OCI-LY3 (cell line): Measurements from ENCODE around the gene FIBP.

ENCODE experiments used
- H2AFZ ChIP-seq: fragments of 200-600, 300-600 bp; shearing (Covaris generic); 2 replicates; pipeline ENCODE4 v1.6.0; 2014; ENCODE audit warnings: antibody characterized with exemption, low read depth, low read length
- H3K27ac ChIP-seq: fragments of 200-600, 300-600 bp; sonication (generic); 2 replicates; pipeline ENCODE4 v1.5.1; 2014; ENCODE audit warnings: mild to moderate bottlenecking, low read length, moderate library complexity, mixed read lengths
- H3K27me3 ChIP-seq: fragments of 200-600, 300-600 bp; sonication (generic); 2 replicates; pipeline ENCODE4 v1.6.1; 2014; ENCODE audit warnings: low read depth, low read length, mixed read lengths
- H3K36me3 ChIP-seq: fragments of 200-600, 300-600 bp; sonication (generic); replicated peaks from 2 replicates; pipeline ENCODE3; 2014; ENCODE audit warnings: low read depth, low read length, mixed read lengths
- H3K4me1 ChIP-seq: fragments of 300-600, 200-600 bp; sonication (generic); 2 replicates; pipeline ENCODE4 v1.6.1; 2014; ENCODE audit warnings: low read length, mixed read lengths
- H3K4me2 ChIP-seq: fragments of 200-600, 300-600 bp; sonication (generic); 2 replicates; pipeline ENCODE4 v1.6.1; 2014; ENCODE audit warnings: low read length, mixed read lengths
- H3K4me3 ChIP-seq: fragments of 300-600, 200-600 bp; sonication (generic); 2 replicates; pipeline ENCODE4 v1.5.1; 2014; ENCODE audit warnings: antibody characterized with exemption, mild to moderate bottlenecking, low read length, moderate library complexity
- H3K79me2 ChIP-seq: fragments of 300-600, 200-600 bp; shearing (Covaris generic); 2 replicates; pipeline ENCODE4 v1.6.1; 2014; ENCODE audit warnings: mild to moderate bottlenecking, low read length, mixed read lengths
- H3K9ac ChIP-seq: fragments of 300-600, 200-600 bp; shearing (Covaris generic); 2 replicates; pipeline ENCODE4 v1.6.0; 2014; ENCODE audit warnings: mild to moderate bottlenecking, low read length, moderate library complexity
- H3K9me3 ChIP-seq: fragments of 200-600, 300-600 bp; shearing (Covaris generic); 2 replicates; pipeline ENCODE4 v1.6.1; 2014; ENCODE audit warnings: low read length, mixed read lengths; ENCODE audit not compliant: insufficient read depth
- H4K20me1 ChIP-seq: fragments of 200-600, 300-600 bp; sonication (generic); 2 replicates; pipeline ENCODE4 v1.6.1; 2016; ENCODE audit warnings: low read length, mixed read lengths; ENCODE audit not compliant: insufficient read depth
- EZH2phosphoT487 ChIP-seq: fragments of 200-600 bp; shearing (Covaris generic); IDR thresholded peaks from 2 replicates; pipeline ENCODE4 v1.6.1; 2018; ENCODE audit warnings: antibody characterized with exemption, mixed run types, low read depth
- TF ChIP-seq, protein P1 (sequence below): fragments of 200-600, 300-600 bp; sonication (generic); IDR thresholded peaks from 2 replicates; pipeline ENCODE4 v1.5.1; 2014; ENCODE audit warnings: antibody characterized with exemption, low read length, low read depth

The FIBP gene

DNA sequence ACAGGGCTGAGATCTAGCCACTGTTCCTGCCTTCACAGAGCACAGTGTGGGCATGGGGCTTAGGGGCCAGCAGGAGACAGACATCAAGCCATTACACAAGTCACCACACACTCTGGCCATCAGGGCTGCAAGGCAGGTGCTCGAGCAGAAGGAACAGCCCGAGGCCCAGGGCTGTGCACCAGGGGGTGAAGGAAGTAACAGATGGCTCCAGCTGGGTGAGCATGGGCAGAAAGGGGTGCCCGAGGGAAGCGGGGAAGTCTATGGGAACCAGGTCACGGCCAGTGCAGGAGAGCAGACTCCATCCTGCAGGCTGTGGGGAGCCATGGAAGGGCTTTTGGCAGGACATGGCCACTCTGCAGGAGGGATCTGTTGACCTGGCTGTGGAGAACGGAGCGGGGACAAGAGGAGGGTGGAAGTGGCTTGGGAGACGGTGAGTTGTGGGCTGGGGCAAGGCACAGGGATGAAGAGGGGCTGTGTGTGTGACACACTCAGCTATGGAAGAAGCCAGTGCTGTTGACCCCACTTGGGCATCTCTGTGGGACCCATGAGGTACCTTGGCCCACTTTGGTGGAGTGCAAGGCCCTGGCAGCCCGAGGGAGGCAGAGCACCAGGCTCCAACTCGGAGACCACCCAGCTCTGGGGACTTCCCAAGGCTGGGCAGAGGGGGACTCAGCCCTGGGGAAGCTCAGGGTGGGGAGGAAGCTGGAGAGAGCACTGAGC, 27.0 kb upstream of the FIBP start:
- no peak overlapping the region for H3K27ac ChIP-seq

DNA sequence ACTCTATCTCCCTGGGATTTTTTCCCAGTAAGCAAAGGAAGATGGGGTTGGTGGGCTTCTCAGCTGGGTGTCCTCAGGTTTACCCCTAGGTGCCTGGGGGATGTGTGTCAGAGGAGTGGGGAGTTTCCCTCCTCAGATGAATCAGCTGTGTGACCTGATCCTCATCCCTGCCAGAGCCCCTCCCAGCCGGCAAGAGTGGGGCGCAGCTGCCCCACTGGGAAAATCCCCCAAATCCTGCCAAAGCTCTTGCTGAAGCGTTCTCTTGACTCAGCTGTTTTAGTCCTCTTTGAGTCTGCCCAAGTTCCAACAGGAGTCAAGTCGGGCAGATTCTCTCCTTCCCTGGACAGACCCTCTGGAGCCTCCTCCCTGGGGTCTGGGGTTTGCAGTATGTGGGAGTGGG, 24.6 kb upstream of the FIBP start:
- Histone ChIP-seq H4K20me1 (no peaks in the 10 kb centered on the region), H3K36me3 (peaks cover 5% of the 10 kb centered on the region), H3K27ac (no peak overlapping the region), H3K9ac (no peak overlapping the region), H3K4me2 (peak overlapping the region; percentile 48), H3K9me3 (no peaks in the 10 kb centered on the region), H3K27me3 (peaks cover 13% of the 10 kb centered on the region), H2AFZ (no peak overlapping the region), H3K79me2 (peaks cover 9% of the 10 kb centered on the region), H3K4me3 (no peak overlapping the region), H3K4me1 (peaks cover 29% of the 10 kb centered on the region)
- TF ChIP-seq EZH2phosphoT487: no peak
- TF ChIP-seq, protein P1, sequence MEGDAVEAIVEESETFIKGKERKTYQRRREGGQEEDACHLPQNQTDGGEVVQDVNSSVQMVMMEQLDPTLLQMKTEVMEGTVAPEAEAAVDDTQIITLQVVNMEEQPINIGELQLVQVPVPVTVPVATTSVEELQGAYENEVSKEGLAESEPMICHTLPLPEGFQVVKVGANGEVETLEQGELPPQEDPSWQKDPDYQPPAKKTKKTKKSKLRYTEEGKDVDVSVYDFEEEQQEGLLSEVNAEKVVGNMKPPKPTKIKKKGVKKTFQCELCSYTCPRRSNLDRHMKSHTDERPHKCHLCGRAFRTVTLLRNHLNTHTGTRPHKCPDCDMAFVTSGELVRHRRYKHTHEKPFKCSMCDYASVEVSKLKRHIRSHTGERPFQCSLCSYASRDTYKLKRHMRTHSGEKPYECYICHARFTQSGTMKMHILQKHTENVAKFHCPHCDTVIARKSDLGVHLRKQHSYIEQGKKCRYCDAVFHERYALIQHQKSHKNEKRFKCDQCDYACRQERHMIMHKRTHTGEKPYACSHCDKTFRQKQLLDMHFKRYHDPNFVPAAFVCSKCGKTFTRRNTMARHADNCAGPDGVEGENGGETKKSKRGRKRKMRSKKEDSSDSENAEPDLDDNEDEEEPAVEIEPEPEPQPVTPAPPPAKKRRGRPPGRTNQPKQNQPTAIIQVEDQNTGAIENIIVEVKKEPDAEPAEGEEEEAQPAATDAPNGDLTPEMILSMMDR: no peak

More for the DNA sequence above, 27.0 kb upstream of the FIBP start:
- no peaks in the 10 kb centered on the region for H4K20me1 ChIP-seq
- H3K79me2 ChIP-seq: peaks cover 23% of the 10 kb centered on the region
- H3K36me3 ChIP-seq: peaks cover 5% of the 10 kb centered on the region
- no peak overlapping the region for H2AFZ ChIP-seq
- H3K9ac ChIP-seq: no peak overlapping the region
- TF ChIP-seq, protein P1: no peak
- H3K4me1 ChIP-seq: peaks cover 31% of the 10 kb centered on the region
- H3K4me2 ChIP-seq: no peak overlapping the region
- no peaks in the 10 kb centered on the region for H3K27me3 ChIP-seq
- H3K9me3 ChIP-seq: no peaks in the 10 kb centered on the region
- no peak overlapping the region for H3K4me3 ChIP-seq

DNA sequence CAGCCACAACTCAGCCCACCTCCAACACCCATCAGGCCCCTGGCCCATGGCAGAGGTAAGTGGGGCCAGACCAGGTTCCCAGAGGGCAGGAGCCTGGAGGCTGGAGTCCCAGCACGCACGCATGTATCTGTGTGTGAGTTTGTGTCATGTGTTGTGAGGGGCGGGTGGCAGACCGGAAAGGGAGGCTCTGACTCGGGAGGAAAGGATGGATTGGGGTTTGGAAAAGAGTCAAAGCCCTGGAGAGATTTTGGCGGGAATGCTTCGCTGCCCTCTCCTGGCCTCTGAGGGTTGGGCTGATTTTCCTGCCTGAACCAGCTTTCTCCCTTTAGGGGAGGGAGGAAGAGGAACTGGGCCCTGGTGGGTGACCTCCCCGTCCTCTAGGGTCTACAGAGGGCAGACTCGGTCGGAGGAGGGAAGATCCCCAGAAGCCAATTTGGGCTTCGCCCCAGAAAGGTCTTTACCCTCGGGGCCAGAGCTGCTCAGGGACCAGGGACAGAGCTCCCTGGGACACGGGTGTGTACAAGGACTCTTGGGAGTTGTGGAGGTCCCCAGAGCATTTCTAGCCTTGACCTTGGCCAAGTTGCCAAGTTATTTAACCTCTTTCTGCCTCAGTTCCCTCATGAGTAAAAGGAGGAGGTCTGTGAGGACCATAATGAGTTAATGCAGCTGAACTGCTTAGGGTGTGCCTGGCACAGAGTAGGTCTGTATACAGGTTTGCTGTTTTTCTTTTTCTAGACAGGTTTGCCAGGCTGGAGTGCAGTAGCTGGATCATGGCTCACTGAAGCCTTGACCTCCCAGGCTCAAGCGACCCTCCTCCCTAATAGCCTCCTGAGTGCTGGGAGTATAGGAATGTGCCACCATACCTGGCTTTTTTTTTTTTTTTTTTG, 23.7 kb upstream of the FIBP start:
- H3K4me2 ChIP-seq: peak overlapping the region; percentile 34

More for the DNA sequence above, 23.7 kb upstream of the FIBP start:
- H3K4me1 ChIP-seq: peaks cover 25% of the 10 kb centered on the region
- no peak overlapping the region for H3K27ac ChIP-seq
- no peaks in the 10 kb centered on the region for H3K36me3 ChIP-seq
- H4K20me1 ChIP-seq: no peaks in the 10 kb centered on the region
- H3K9me3 ChIP-seq: no peaks in the 10 kb centered on the region
- no peak for TF ChIP-seq EZH2phosphoT487
- TF ChIP-seq, protein P1: peak; percentile 56
- H3K79me2 ChIP-seq: no peaks in the 10 kb centered on the region
- peak overlapping the region; percentile 5; the same call in 1 of the 2 replicates for H3K9ac ChIP-seq
- peak overlapping the region; percentile 13; the same call in 1 of the 2 replicates for H2AFZ ChIP-seq
- H3K27me3 ChIP-seq: peaks cover 20% of the 10 kb centered on the region
- H3K4me3 ChIP-seq: no peak overlapping the region
